NCI-H187 (cell line): Measurements from ENCODE around the gene NNMT.

Experiments used
- DNase-seq, 2 experiments: peaks; one replicate each; lab custom pipeline; 2025; lab: John Stamatoyannopoulos, UW

Gene NNMT

GRCh38 chr11:114348200-114349191 is 52.3 kb downstream of the NNMT start:
- peak in 1 of 2 experiments; percentile 10 for DNase-seq

- DNase-seq = no peak
Observed at GRCh38 chr11:114350022-114350421, 53.8 kb downstream of the NNMT start.

- no peak for DNase-seq
Observed at GRCh38 chr11:114353443-114353842, 57.2 kb downstream of the NNMT start.

- no peak for DNase-seq
Observed at GRCh38 chr11:114354076-114354475, 57.9 kb downstream of the NNMT start.

- DNase-seq = no peak
Observed at GRCh38 chr11:114358716-114359115, 62.5 kb downstream of the NNMT start.

GRCh38 chr11:114359342-114359741 is 63.1 kb downstream of the NNMT start:
- DNase-seq = no peak

- DNase-seq = no peak
Observed at GRCh38 chr11:114362326-114362725, 66.1 kb downstream of the NNMT start.

- DNase-seq = no peak
Observed at GRCh38 chr11:114362958-114363357, 66.8 kb downstream of the NNMT start.
